ENCODE measurements around the gene ERVK3-1.

DNA sequence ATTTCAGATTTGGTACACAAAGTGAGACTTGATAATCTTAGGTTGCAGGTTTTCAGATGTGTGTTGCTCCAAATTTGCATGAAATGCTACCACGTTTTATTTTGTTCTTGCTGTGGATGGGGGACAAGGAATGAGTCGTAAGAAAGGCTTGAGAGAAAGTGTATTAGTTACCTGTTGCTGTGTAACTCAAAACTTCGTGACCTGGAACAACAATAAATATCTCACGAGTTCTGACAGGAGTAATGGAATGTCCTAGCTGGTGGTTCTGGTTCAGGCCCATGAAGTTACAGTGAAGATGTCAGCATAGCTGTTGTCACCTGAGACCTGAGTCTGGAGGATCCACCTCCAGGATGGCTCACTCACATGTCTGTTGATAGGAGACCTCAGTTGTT is 25.3 kb upstream of the ERVK3-1 start:
- TF ChIP-seq, protein P1, sequence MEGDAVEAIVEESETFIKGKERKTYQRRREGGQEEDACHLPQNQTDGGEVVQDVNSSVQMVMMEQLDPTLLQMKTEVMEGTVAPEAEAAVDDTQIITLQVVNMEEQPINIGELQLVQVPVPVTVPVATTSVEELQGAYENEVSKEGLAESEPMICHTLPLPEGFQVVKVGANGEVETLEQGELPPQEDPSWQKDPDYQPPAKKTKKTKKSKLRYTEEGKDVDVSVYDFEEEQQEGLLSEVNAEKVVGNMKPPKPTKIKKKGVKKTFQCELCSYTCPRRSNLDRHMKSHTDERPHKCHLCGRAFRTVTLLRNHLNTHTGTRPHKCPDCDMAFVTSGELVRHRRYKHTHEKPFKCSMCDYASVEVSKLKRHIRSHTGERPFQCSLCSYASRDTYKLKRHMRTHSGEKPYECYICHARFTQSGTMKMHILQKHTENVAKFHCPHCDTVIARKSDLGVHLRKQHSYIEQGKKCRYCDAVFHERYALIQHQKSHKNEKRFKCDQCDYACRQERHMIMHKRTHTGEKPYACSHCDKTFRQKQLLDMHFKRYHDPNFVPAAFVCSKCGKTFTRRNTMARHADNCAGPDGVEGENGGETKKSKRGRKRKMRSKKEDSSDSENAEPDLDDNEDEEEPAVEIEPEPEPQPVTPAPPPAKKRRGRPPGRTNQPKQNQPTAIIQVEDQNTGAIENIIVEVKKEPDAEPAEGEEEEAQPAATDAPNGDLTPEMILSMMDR (conservative IDR thresholded peaks at IDR 0.05 in 1 of 2, IDR thresholded peaks at IDR 0.05 in 1 of 2; ENCODE audit: low read depth in 1 of 2, low read length in 2 of 2), result no peak
- TF ChIP-seq EZH2 (IDR thresholded peaks at IDR 0.05; ENCODE audit: low read length, missing control alignments), result no peak
